ENCODE data around the gene BLNK.

The BLNK gene

GRCh38 chr10:96310321-96310669 is 38.9 kb upstream of the BLNK start:
- TF ChIP-seq NFIC (IDR thresholded peaks at IDR 0.05) = no peak

- TF ChIP-seq CEBPB (IDR thresholded peaks at IDR 0.05) = no peak
- no peak for TF ChIP-seq YY1 (IDR thresholded peaks at IDR 0.05; ENCODE audit: low read depth)
- no peak for TF ChIP-seq EGR1 (IDR thresholded peaks at IDR 0.05)
- TF ChIP-seq TAF1 (IDR thresholded peaks at IDR 0.05; ENCODE audit: low read depth) = no peak
- TF ChIP-seq REST (IDR thresholded peaks at IDR 0.05; ENCODE audit: low read depth) = no peak
Measured at GRCh38 chr10:96309628-96310320, 38.4 kb upstream of the BLNK start.

- TF ChIP-seq USF1 (IDR thresholded peaks at IDR 0.05) = no peak
- TF ChIP-seq NFIC (IDR thresholded peaks at IDR 0.05) = peak; percentile 23; the same call in 1 of the 2 replicates
Measured at GRCh38 chr10:96306516-96306915, 35.1 kb upstream of the BLNK start.

GRCh38 chr10:96305019-96305418 is 33.6 kb upstream of the BLNK start:
- TF ChIP-seq CREB1 (IDR thresholded peaks at IDR 0.05; ENCODE audit: low read depth) (no peak), REST (IDR thresholded peaks at IDR 0.05; ENCODE audit: low read depth) (no peak), ZBTB7A (IDR thresholded peaks at IDR 0.05; ENCODE audit: low read depth) (no peak), EGR1 (IDR thresholded peaks at IDR 0.05) (no peak), MAX (IDR thresholded peaks at IDR 0.05) (no peak), CEBPB (IDR thresholded peaks at IDR 0.05) (no peak), EP300 (IDR thresholded peaks at IDR 0.05; ENCODE audit: borderline replicate concordance) (no peak), YY1 (IDR thresholded peaks at IDR 0.05; ENCODE audit: low read depth) (no peak), NFIC (IDR thresholded peaks at IDR 0.05) (no peak), TAF1 (IDR thresholded peaks at IDR 0.05; ENCODE audit: low read depth) (no peak), USF1 (IDR thresholded peaks at IDR 0.05) (no peak), TCF12 (IDR thresholded peaks at IDR 0.05; ENCODE audit: low read depth) (no peak), TEAD4 (IDR thresholded peaks at IDR 0.05) (no peak)

- TF ChIP-seq TEAD4 (IDR thresholded peaks at IDR 0.05) (no peak), RAD21 (IDR thresholded peaks at IDR 0.05; ENCODE audit: low read depth) (no peak), EGR1 (IDR thresholded peaks at IDR 0.05) (no peak), NFIC (IDR thresholded peaks at IDR 0.05) (no peak), YY1 (IDR thresholded peaks at IDR 0.05; ENCODE audit: low read depth) (no peak), FOXM1 (IDR thresholded peaks at IDR 0.05; ENCODE audit: borderline replicate concordance, low read depth) (no peak), ZBTB7A (IDR thresholded peaks at IDR 0.05; ENCODE audit: low read depth) (no peak), CREB1 (IDR thresholded peaks at IDR 0.05; ENCODE audit: low read depth) (no peak), CEBPB (IDR thresholded peaks at IDR 0.05) (no peak), MAX (IDR thresholded peaks at IDR 0.05) (no peak), TCF12 (IDR thresholded peaks at IDR 0.05; ENCODE audit: low read depth) (no peak), TAF1 (IDR thresholded peaks at IDR 0.05; ENCODE audit: low read depth) (no peak), EP300 (IDR thresholded peaks at IDR 0.05; ENCODE audit: borderline replicate concordance) (no peak), USF1 (IDR thresholded peaks at IDR 0.05) (no peak), REST (IDR thresholded peaks at IDR 0.05; ENCODE audit: low read depth) (no peak)
Measured at GRCh38 chr10:96304230-96304629, 32.9 kb upstream of the BLNK start, which contains the start of gene DNTT. DNTT (plus strand) TSS chr10:96304434; CDS start chr10:96304498, 64 bp downstream.
